MM.1S (cell line): ENCODE results near the gene FGF9.

Source experiments
- CTCF ChIP-seq: fragments of 300-600 bp; sonication (generic); IDR thresholded peaks from 2 replicates; pipeline ENCODE4 v1.5.1; 2016; ENCODE audit warnings: antibody characterized with exemption, low read length, mixed read lengths
- EZH2 ChIP-seq: fragments of 300-600 bp; sonication (generic); optimal IDR thresholded peaks from 2 replicates; pipeline ENCODE3; 2017; ENCODE audit warnings: low read depth, mild to moderate bottlenecking, antibody characterized with exemption, low read length, mixed read lengths
- EZH2phosphoT487 ChIP-seq: fragments of 300-600 bp; sonication (generic); IDR thresholded peaks from 2 replicates; pipeline ENCODE4 v1.6.1; 2018; ENCODE audit warnings: antibody characterized with exemption, low read length

DNA sequence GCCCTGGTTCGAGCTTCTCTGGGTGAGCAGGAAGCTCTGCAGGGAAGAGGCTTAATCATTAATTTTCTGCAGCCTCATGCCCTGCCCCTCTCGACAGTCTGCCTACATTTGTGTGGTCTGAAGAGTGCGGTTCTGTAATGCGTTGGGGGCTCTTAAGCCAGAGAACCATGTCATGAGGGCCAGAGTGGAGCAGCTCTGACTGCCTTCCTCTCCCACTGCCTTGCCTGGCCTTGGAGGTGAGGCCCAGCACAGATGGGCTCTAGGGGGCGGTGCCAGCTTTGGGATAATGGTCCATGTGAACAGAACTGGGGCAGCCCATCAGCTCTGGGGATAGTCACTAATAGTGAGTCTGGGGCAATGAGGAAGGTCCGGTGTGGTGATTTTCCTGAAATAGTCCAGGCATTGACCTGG is 5.7 kb downstream of the FGF9 start:
- TF ChIP-seq EZH2 (no peak), CTCF (peak; percentile 13; the same call in 1 of the 2 replicates), EZH2phosphoT487 (no peak)
